T-helper 17 cell (primary cell): ENCODE measurements around the gene ADD1. TPM values are rescaled to one million over a fixed set of nuclear protein-coding genes. Genes with fewer than 3 reads are reported as not detected.

Experiments used
- ATAC-seq: fragments of 150-1000 bp; cut with Tn5 transposase; 2 replicates; pipeline ENCODE4 v1.10.0; 2021; ENCODE audit warnings: mild to moderate bottlenecking, moderate library complexity
- DNase-seq, 3 donors: peaks; one replicate each; pipeline versions ENCODE4 v3.0.0 to v3.0.0-alpha.2; 2020 to 2021
- H3K9me3 ChIP-seq: one replicate; pipeline ENCODE4 v1.7.0; 2013; ENCODE audit warnings: low read length, mild to moderate bottlenecking; ENCODE audit not compliant: control insufficient read depth, poor library complexity, severe bottlenecking
- H3K27ac Mint-ChIP-seq: one replicate; pipeline ENCODE4 v1.8.0; 2022; ENCODE audit warnings: mild to moderate bottlenecking, moderate library complexity, mixed read lengths
- H3K27me3 Mint-ChIP-seq: one replicate; pipeline ENCODE4 v1.8.0; 2022; ENCODE audit warnings: mixed read lengths
- H3K36me3 Mint-ChIP-seq: one replicate; pipeline ENCODE4 v1.8.0; 2022; ENCODE audit warnings: low read depth, mixed read lengths
- H3K4me1 Mint-ChIP-seq: one replicate; pipeline ENCODE4 v1.8.0; 2022; ENCODE audit warnings: mild to moderate bottlenecking, mixed read lengths
- H3K4me3 Mint-ChIP-seq: one replicate; pipeline ENCODE4 v1.8.0; 2022; ENCODE audit warnings: mild to moderate bottlenecking, moderate library complexity, mixed read lengths
- total RNA-seq, 4 donors: library from RNA in 2 of 4; stranded (reverse) in 2 of 4; gene quantifications; one replicate each; pipeline ENCODE4 v1.2.3 and lab custom pipeline; 2022 to 2026

ADD1 gene
- total RNA-seq, 2 donors from 2014 or later: 211 to 228 TPM

- DNase-seq: peak in 2 of 3 donors; percentile 39 to 45
- H3K9me3 ChIP-seq: no peaks in the 10 kb centered on the region
- Mint-ChIP-seq H3K4me1 (peaks cover 48% of the 10 kb centered on the region), H3K27ac (peak overlapping the region; percentile 99), H3K4me3 (peak overlapping the region; percentile 99), H3K36me3 (peaks cover 6% of the 10 kb centered on the region), H3K27me3 (no peaks in the 10 kb centered on the region)
- peak; percentile 73 for ATAC-seq
Observed at GRCh38 chr4:2811830-2812611, 31.6 kb upstream of the ADD1 start.

GRCh38 chr4:2812612-2813354 lies 30.9 kb upstream of the ADD1 start:
- peak; percentile 20 for ATAC-seq
- no peaks in the 10 kb centered on the region for H3K9me3 ChIP-seq
- Mint-ChIP-seq H3K4me3 (peak overlapping the region; percentile 99), H3K4me1 (peaks cover 51% of the 10 kb centered on the region), H3K27ac (peak overlapping the region; percentile 99), H3K36me3 (peaks cover 6% of the 10 kb centered on the region), H3K27me3 (no peaks in the 10 kb centered on the region)
- DNase-seq: no peak

- Mint-ChIP-seq H3K4me1 (peaks cover 51% of the 10 kb centered on the region), H3K27ac (peak overlapping the region; percentile 99), H3K27me3 (no peaks in the 10 kb centered on the region), H3K4me3 (peak overlapping the region; percentile 99), H3K36me3 (peaks cover 6% of the 10 kb centered on the region)
- DNase-seq (no peak), ATAC-seq (no peak)
- H3K9me3 ChIP-seq: no peaks in the 10 kb centered on the region
Observed at GRCh38 chr4:2813446-2814405, 29.9 kb upstream of the ADD1 start.

- peak overlapping the region; percentile 99 for H3K4me3 Mint-ChIP-seq
- no peaks in the 10 kb centered on the region for H3K9me3 ChIP-seq
- no peak for ATAC-seq
- peaks cover 6% of the 10 kb centered on the region for H3K36me3 Mint-ChIP-seq
- no peaks in the 10 kb centered on the region for H3K27me3 Mint-ChIP-seq
- H3K27ac Mint-ChIP-seq: peak overlapping the region; percentile 74
- no peak for DNase-seq
- peaks cover 54% of the 10 kb centered on the region for H3K4me1 Mint-ChIP-seq
Observed at GRCh38 chr4:2814627-2815270, 28.9 kb upstream of the ADD1 start.

- H3K9me3 ChIP-seq: no peaks in the 10 kb centered on the region
- Mint-ChIP-seq H3K27ac (peak overlapping the region; percentile 74), H3K36me3 (peaks cover 6% of the 10 kb centered on the region), H3K27me3 (no peaks in the 10 kb centered on the region), H3K4me3 (peak overlapping the region; percentile 82), H3K4me1 (peaks cover 51% of the 10 kb centered on the region)
- no peak for ATAC-seq
- DNase-seq: no peak
Observed at GRCh38 chr4:2816401-2816954, 27.2 kb upstream of the ADD1 start.

- no peak for DNase-seq
- Mint-ChIP-seq H3K4me3 (peak overlapping the region; percentile 82), H3K27ac (peak overlapping the region; percentile 74), H3K36me3 (peaks cover 2% of the 10 kb centered on the region), H3K27me3 (no peaks in the 10 kb centered on the region), H3K4me1 (peaks cover 45% of the 10 kb centered on the region)
- H3K9me3 ChIP-seq: no peaks in the 10 kb centered on the region
- no peak for ATAC-seq
Observed at GRCh38 chr4:2817137-2817536, 26.5 kb upstream of the ADD1 start.

- DNase-seq (no peak), ATAC-seq (peak; percentile 64)
- H3K4me3 Mint-ChIP-seq: peak overlapping the region; percentile 82
- H3K4me1 Mint-ChIP-seq: peaks cover 39% of the 10 kb centered on the region
- H3K9me3 ChIP-seq: no peaks in the 10 kb centered on the region
- peaks cover 5% of the 10 kb centered on the region for H3K36me3 Mint-ChIP-seq
- H3K27ac Mint-ChIP-seq: peak overlapping the region; percentile 74
- no peaks in the 10 kb centered on the region for H3K27me3 Mint-ChIP-seq
Observed at GRCh38 chr4:2817701-2818350, 25.8 kb upstream of the ADD1 start.

GRCh38 chr4:2818351-2818939 lies 25.2 kb upstream of the ADD1 start:
- Mint-ChIP-seq H3K4me1 (peaks cover 34% of the 10 kb centered on the region), H3K36me3 (peaks cover 4% of the 10 kb centered on the region), H3K4me3 (peak overlapping the region; percentile 76), H3K27ac (peak overlapping the region; percentile 87), H3K27me3 (no peaks in the 10 kb centered on the region)
- no peaks in the 10 kb centered on the region for H3K9me3 ChIP-seq
- no peak for DNase-seq
- ATAC-seq: peak; percentile 14

GRCh38 chr4:2819244-2820215 lies 24.1 kb upstream of the ADD1 start:
- ATAC-seq: no peak

GRCh38 chr4:2820216-2820982 lies 23.2 kb upstream of the ADD1 start:
- no peak for ATAC-seq
- peaks cover 8% of the 10 kb centered on the region for H3K36me3 Mint-ChIP-seq
- no peaks in the 10 kb centered on the region for H3K9me3 ChIP-seq
- peaks cover 20% of the 10 kb centered on the region for H3K4me1 Mint-ChIP-seq
- no peak overlapping the region for H3K4me3 Mint-ChIP-seq
- DNase-seq: no peak
- H3K27ac Mint-ChIP-seq: peak overlapping the region; percentile 87
- H3K27me3 Mint-ChIP-seq: no peaks in the 10 kb centered on the region

More at GRCh38 chr4:2819244-2820215, 24.1 kb upstream of the ADD1 start:
- peak overlapping the region; percentile 87 for H3K27ac Mint-ChIP-seq
- no peaks in the 10 kb centered on the region for H3K9me3 ChIP-seq
- no peaks in the 10 kb centered on the region for H3K27me3 Mint-ChIP-seq
- DNase-seq: no peak
- peak overlapping the region; percentile 76 for H3K4me3 Mint-ChIP-seq
- H3K4me1 Mint-ChIP-seq: peaks cover 23% of the 10 kb centered on the region
- H3K36me3 Mint-ChIP-seq: peaks cover 5% of the 10 kb centered on the region
